ENCODE data around the gene ZEB2. TPM values are rescaled to one million over a fixed set of nuclear protein-coding genes. Genes with fewer than 3 reads are reported as not detected.
A peak's percentile ranks its signal among the peaks of the same experiment; 100 is the strongest.

Gene ZEB2
- total RNA-seq, 1 donor from 2014 or later = 161 TPM

GRCh38 chr2:144471305-144472045 lies 48.4 kb downstream of the ZEB2 start:
- DNase-seq = no peak

DNA sequence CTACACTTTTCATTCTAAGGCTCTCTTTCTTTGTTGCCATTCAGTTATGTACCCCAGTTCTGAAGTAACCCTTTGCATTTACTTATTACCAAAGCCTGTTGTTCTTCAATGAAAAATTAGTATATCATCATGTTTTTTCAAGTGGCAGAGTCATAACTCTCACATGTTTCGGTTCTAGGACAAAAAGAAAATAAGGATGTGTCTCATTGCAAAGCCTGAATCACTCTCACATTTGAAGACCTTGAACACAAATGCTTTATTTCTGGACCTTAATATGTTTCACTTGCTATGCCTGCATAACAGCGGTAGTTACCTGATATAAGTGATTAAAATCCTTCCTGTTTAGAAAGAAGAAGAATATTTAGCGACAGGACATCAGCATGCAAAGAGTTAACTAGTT lies 49.1 kb downstream of the ZEB2 start:
- no peak for DNase-seq

DNA sequence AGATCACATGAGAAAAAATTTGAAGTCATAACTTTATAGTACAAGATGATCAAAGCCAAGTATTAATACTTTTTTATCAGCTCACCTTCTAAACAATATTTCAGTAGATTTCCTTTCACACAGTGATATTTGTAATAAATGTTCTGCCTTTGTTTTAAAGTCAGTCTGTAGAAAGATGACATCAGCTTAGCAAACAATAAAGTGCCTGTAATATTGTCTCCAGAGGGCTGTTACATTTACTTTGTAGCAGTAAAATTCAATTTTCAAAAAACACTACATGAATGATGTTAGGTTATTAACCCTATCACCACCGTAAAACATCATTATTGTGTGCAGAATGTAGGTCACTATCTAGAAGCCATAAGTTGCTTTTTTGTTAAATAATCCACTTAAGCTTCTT lies 49.6 kb downstream of the ZEB2 start:
- no peak for DNase-seq

- DNase-seq = no peak
Measured at GRCh38 chr2:144469798-144470197, 50.1 kb downstream of the ZEB2 start.

- no peak for DNase-seq
Measured at GRCh38 chr2:144468823-144469595, 50.9 kb downstream of the ZEB2 start.

DNA sequence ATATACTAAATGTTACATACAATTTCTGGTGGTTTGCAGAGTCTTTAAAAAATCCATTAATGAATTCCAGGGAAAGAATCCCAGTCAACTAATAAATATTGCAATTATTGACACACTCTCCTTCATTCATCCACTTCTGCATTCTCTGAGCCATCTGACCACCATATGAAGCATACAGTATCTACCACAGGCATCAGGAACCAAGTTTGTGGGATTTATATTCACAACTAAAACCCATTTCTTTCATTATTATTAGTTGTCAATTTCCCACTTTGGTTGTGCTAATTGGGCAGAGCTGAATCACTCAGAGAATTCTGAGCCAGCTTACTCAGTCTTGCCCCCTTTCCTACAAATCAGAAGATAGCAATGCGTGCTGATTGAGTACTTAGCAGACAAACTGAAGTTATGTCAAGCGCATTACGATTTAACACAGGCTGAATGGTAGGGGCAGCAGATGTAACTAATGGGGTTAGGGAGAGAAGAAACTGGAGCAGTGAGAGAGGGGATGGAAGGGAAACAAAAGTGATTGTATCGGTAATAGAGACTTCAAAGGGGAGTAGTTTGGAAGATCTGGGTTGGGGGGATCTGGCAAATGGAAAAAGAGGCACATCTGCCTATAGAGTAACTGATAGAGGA lies 52.3 kb downstream of the ZEB2 start:
- DNase-seq = no peak

DNA sequence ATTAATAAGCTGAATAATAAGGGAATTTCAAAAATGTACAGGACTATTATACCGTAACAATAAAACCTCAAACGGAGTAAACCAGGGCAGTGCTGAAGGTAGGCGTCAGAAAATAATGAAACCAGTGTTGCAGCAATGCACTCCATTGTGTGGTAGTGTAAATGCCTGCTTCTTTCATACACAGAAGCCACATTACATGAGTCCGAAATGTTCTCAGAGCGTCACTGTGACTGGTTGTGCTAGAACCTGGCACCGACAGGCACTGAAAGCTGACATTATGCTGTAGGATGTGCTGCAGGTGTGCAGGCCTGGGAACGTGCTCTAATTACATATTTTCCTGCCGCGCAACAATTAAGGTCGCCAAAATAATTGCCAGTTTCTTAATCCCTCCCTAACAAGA lies 53.3 kb downstream of the ZEB2 start:
- no peak for DNase-seq

DNA sequence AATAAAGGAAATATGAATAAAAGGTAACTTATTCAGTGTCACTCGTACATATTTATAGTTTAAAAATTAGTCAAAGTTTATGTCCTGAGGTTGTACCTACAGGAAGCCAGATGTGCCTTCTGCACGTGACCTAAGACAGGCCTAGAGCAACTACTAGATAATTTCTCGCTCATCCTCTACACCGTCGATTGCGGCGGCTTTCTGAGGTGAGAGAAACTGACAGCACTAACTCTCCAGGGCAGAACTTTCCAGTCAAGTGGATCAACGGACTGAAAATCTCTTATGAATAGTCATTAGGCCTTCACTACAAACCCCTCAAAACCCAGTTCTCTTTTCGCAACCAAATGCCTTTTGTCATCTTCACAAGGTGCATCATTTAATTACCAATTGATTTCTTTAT lies 54.2 kb downstream of the ZEB2 start:
- no peak for DNase-seq

GRCh38 chr2:144464730-144465129 lies 55.2 kb downstream of the ZEB2 start:
- DNase-seq = no peak

- no peak for DNase-seq
Measured at GRCh38 chr2:144463266-144463665, 56.7 kb downstream of the ZEB2 start.

DNA sequence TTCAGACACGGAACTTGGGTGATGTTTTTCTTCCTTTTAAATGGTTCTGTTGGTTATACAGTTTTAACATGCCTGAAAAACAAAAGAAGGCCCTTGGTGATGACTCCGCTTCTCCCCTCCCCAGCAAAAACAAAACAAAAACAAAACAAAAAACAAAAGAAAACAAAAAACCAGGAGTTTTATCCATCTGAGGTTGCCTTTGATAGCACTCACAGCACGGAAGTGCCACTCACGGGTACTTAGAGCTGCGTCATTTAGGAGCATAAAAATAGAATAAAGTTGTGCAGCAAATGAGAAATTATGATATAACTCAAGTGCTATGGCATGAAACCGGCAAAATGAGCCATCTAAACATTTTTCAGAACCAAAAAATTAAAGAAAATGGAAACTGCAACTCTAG lies 57.7 kb downstream of the ZEB2 start:
- no peak for DNase-seq

DNA sequence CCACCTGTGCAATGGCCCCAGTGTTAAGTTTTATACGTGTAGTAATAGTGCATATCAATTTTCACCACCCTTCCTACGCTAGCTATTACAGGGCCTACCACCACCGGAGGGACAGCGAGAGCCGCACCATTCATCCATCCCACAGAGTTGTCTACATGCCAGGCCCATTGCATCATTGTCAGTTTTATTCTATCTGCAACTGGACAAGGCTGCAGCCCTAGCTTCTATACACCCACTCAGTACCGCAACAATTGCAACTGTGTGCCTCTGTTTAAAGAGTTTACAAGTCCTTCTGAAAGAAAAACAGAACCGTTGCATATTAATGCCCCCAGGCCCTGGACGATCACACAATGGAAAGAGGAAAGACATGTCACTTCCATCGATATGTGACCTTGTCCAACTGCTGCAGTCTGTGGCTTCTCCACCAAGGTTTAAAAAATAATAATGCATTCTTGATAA lies 58.6 kb downstream of the ZEB2 start:
- peak; percentile 63 for DNase-seq

DNA sequence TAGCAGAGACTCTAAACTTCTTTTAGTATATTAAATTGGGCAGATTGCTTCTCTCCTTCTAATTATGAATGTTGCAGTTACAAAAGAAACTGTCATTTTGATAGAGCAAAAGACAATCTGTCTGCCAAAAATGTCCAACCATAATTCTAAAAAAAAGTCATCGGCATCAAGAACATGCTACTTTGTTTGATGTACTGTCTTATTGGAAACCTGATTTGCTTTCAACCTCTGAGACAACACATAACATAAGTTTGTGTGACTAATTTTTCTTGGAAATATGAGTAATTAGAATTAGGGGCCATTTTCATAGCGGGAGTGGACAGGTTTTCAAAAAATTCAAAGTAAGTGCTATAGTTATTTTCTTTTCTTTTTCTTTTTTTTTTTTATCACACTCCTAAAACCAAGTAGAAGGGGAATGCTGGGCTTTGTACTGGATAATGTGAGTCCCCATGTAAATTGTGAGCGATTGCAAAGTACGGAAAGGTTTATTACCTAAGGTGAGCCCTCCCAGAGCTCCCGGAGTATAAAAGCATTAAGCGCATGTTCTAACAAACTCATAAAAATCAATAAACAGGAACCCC lies 59.1 kb downstream of the ZEB2 start:
- no peak for DNase-seq

DNA sequence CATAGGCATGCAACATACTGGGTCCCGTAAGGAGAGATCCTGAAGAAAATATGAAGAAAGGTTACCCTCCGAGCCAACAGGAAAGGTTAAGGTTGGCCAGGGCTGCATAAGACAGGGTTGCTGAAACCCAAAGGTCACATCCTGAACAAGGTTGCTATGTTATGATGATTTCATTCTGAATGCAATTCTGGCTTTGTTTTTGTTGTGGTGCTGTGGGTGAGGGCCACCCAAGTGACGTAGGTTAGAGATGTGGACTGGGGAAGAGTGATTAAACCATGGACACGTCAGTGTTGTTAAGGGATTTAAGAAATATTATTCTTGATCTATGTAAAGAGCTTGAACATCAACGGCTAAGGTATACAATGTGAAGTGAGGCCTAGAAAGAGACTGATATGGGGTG lies 60.0 kb downstream of the ZEB2 start:
- no peak for DNase-seq

GRCh38 chr2:144459286-144459685 lies 60.6 kb downstream of the ZEB2 start:
- DNase-seq = no peak

DNA sequence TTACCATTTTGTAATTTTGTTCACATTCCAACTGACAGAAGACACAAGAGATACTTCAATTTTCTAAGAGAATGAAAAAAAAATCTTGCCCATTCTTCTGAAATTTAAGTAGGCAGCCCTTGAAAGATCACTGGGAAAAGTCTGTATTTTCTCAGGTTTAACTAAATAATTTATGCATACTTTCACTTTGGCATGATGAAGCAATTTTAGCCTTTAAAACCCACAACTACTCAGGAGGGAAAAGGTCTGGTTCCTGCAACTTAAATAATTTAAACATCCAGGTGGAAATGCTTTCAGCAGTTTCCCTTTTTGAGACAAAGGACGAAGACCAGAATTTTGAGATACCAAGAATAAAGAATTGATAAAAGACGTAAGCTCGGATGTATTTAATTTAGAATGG lies 61.4 kb downstream of the ZEB2 start:
- no peak for DNase-seq

GRCh38 chr2:144456680-144457079 lies 63.2 kb downstream of the ZEB2 start:
- DNase-seq = no peak

DNA sequence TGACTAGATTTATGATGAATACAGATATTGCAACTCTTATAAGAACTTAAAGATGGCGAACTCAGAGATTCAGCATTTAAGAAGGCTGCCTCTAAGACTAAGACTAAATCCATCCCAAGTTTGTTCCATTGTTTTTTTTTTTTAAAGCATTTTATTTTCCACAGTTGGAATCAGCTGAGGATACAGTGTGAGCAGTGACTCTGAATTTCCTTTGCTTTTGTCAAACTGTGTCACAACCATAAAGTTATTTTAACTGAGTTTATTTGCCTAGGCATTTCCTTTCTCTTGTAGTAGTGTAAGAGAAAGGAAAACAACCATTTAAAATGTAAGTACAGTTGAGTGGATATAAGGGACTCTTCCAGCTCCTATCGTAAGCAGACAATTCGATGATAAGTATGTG lies 63.9 kb downstream of the ZEB2 start:
- DNase-seq = no peak

GRCh38 chr2:144454466-144455287 lies 65.2 kb downstream of the ZEB2 start:
- no peak for DNase-seq

GRCh38 chr2:144453486-144454158 lies 66.3 kb downstream of the ZEB2 start:
- no peak for DNase-seq

DNA sequence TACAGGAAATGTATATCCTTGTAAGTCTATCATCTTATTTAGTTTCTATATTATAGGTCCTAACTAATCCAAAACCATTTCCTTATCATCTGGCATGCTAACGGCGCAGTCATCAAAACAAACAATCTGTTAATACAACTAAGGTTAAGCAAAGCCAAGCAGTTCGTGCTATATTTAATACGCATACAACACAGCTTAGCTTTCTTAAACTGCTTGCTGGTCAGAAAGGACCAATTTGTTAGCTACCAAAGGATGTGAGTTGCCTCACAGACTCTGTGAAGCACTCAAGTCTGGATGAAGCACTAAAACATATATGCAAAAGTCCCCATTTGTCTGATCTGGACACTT lies 67.0 kb downstream of the ZEB2 start:
- DNase-seq = no peak

All from tongue (tissue), 2 donors.